ENCODE measurements around the gene AKR1C3. TPM values are rescaled to one million over a fixed set of nuclear protein-coding genes. Genes with fewer than 3 reads are reported as not detected.
"Not testable (repeated sequence)": the region's sequence is repeated elsewhere in the genome, so short reads cannot be mapped to it uniquely, and the experiment has no call there.

AKR1C3 gene
- total RNA-seq, 4 donors from 2014 or later: 182 to 860 (median 419) TPM

DNA sequence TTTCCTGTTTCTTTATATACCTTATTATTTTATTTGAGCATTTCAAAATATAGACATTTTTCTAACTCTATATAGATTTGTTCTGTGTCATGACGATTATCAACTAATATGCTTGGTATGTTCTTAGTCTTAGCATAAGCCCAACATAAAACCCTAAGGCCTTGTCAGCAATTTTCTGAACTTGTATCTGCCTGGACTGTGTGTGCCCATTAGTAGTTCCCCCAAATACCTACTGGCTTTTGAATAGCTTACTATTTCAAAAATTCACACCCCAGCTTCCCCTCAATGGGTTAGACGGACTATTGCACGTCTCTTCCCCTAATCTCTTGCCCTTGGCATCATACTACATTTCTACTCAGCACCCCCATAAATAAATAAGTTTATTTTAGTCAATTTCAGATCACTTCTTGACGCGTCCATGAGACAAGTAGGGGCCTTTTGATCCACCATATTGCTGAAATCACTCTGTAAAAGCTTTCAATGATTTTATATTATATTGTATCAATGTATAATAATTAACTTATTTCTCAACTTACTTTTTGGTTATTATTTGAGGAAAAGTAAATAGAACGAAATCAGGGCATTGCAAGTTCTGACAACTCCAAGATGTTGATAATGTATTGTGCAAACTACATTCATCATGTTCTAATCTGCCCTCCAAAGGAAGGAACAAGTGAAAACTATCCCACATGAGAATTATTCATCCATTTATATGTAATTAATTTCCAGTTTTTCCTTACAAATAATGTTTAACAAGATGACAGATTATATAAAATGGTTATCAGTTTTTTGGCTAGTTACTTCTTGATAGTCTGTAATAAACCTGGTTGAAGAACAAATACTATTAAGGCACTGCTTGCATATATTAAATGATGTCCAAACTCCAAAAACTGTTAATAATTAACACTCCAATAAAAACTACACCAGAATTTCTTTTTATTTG lies 1.1 kb upstream of the AKR1C3 start:
- TF ChIP-seq, protein P1, sequence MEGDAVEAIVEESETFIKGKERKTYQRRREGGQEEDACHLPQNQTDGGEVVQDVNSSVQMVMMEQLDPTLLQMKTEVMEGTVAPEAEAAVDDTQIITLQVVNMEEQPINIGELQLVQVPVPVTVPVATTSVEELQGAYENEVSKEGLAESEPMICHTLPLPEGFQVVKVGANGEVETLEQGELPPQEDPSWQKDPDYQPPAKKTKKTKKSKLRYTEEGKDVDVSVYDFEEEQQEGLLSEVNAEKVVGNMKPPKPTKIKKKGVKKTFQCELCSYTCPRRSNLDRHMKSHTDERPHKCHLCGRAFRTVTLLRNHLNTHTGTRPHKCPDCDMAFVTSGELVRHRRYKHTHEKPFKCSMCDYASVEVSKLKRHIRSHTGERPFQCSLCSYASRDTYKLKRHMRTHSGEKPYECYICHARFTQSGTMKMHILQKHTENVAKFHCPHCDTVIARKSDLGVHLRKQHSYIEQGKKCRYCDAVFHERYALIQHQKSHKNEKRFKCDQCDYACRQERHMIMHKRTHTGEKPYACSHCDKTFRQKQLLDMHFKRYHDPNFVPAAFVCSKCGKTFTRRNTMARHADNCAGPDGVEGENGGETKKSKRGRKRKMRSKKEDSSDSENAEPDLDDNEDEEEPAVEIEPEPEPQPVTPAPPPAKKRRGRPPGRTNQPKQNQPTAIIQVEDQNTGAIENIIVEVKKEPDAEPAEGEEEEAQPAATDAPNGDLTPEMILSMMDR (IDR thresholded peaks at IDR 0.05): no peak
- TF ChIP-seq POLR2A (IDR thresholded peaks at IDR 0.05): no peak
- DNase-seq: no peak
- Histone ChIP-seq H3K9me3 (peaks cover 0 to 7% (median 0%) of the 10 kb centered on the region in 4 donors), H3K36me3 (peaks cover 0 to 8% (median 0%) of the 10 kb centered on the region in 3 donors), H3K27me3 (no peaks in the 10 kb centered on the region), H3K4me3 (peak overlapping the region in 2 of 4 donors; percentile 12 to 53), H3K27ac (no peak overlapping the region), H3K4me1 (peaks cover 0 to 5% (median 0%) of the 10 kb centered on the region in 4 donors)

GRCh38 chr10:5095687-5096086 lies 1.5 kb downstream of the AKR1C3 start:
- peak overlapping the region in 3 of 4 donors; percentile 33 to 64 (median 53) for H3K4me3 ChIP-seq

GRCh38 chr10:5096108-5096507 lies 1.9 kb downstream of the AKR1C3 start:
- Histone ChIP-seq H3K4me3 (peak overlapping the region in 3 of 4 donors; percentile 33 to 64 (median 53)), H3K27ac (peak overlapping the region in 1 of 4 donors; percentile 36), H3K4me1 (peaks cover 0 to 5% (median 0%) of the 10 kb centered on the region in 4 donors), H3K9me3 (no peaks in the 10 kb centered on the region), H3K27me3 (no peaks in the 10 kb centered on the region), H3K36me3 (peaks cover 0 to 34% (median 0%) of the 10 kb centered on the region in 3 donors)
- DNase-seq: no peak
- peak in 1 of 2 donors; percentile 30 for TF ChIP-seq POLR2A (IDR thresholded peaks at IDR 0.05)
- TF ChIP-seq, protein P1 (IDR thresholded peaks at IDR 0.05): no peak

More at GRCh38 chr10:5095687-5096086, 1.5 kb downstream of the AKR1C3 start:
- H3K27ac ChIP-seq: peak overlapping the region in 2 of 4 donors; percentile 36 to 57
- DNase-seq: no peak
- H3K4me1 ChIP-seq: peaks cover 0 to 5% (median 0%) of the 10 kb centered on the region in 4 donors
- H3K27me3 ChIP-seq: no peaks in the 10 kb centered on the region
- TF ChIP-seq POLR2A (IDR thresholded peaks at IDR 0.05): no peak
- TF ChIP-seq, protein P1 (IDR thresholded peaks at IDR 0.05): peak in 3 of 6 experiments; percentile 21 to 31 (median 24)
- H3K36me3 ChIP-seq: peaks cover 0 to 29% (median 0%) of the 10 kb centered on the region in 3 donors
- no peaks in the 10 kb centered on the region for H3K9me3 ChIP-seq

DNA sequence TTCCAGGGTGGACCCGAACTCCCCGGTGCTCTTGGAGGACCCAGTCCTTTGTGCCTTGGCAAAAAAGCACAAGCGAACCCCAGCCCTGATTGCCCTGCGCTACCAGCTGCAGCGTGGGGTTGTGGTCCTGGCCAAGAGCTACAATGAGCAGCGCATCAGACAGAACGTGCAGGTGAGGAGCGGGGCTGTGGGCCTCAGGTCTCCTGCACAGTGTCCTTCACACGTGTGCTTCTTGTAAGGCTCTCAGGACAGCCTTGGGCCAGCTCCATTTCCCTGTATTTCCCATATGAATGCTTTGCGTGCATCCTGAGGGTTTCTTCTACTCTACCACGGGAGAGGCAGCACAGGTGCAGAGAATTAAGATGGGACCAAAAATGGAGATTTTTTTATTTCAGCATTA lies 8.3 kb downstream of the AKR1C3 start:
- peaks cover 0 to 72% (median 0%) of the 10 kb centered on the region in 3 donors for H3K36me3 ChIP-seq
- not testable (repeated sequence) for H3K9me3 ChIP-seq, H3K27me3 ChIP-seq, H3K4me3 ChIP-seq, H3K4me1 ChIP-seq, H3K27ac ChIP-seq, DNase-seq

DNA sequence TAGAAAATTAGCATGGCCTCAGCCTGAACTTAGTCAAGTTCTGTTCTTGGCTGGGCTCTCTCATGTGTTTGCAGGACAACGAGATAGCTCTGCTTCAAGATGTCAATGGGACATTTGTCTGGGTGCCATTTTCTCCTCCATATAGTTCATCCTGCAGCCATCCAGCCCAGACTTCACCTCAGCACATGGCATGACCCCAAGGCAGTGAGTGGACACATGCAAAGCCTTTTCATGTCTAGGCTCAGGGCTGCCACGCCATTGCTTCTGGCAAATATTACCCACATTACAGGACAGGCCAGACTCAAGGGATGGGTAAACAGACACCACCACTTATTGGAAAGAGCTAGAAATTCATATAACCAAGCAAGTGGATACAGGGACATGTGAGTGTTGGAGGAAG lies 9.3 kb downstream of the AKR1C3 start:
- Histone ChIP-seq H3K36me3 (peaks cover 0 to 76% (median 0%) of the 10 kb centered on the region in 3 donors), H3K4me1 (no peaks in the 10 kb centered on the region), H3K9me3 (no peaks in the 10 kb centered on the region), H3K4me3 (no peak overlapping the region), H3K27ac (no peak overlapping the region), H3K27me3 (no peaks in the 10 kb centered on the region)
- no peak for DNase-seq
- TF ChIP-seq, protein P1 (IDR thresholded peaks at IDR 0.05): no peak
- TF ChIP-seq POLR2A (IDR thresholded peaks at IDR 0.05): no peak

- Histone ChIP-seq H3K36me3 (peaks cover 0 to 56% (median 0%) of the 10 kb centered on the region in 3 donors), H3K4me3 (no peak overlapping the region), H3K9me3 (no peaks in the 10 kb centered on the region), H3K4me1 (no peaks in the 10 kb centered on the region), H3K27ac (no peak overlapping the region), H3K27me3 (no peaks in the 10 kb centered on the region)
- no peak for TF ChIP-seq POLR2A (IDR thresholded peaks at IDR 0.05)
- TF ChIP-seq, protein P1 (IDR thresholded peaks at IDR 0.05): no peak
- DNase-seq: peak in 1 of 3 donors; percentile 68
Observed at GRCh38 chr10:5105626-5106025, 11.4 kb downstream of the AKR1C3 start.
